IPS DF 4.7 (cell line): ENCODE data around the gene MPIG6B.
"Not testable (repeated sequence)": the region's sequence is repeated elsewhere in the genome, so short reads cannot be mapped to it uniquely, and the experiment has no call there.

ENCODE experiments used
- DNase-seq: peaks from one replicate; pipeline ENCODE4 v3.0.0-alpha.2; 2013; ENCODE audit warnings: low spot score; ENCODE audit errors: extremely low read depth

The MPIG6B gene

DNA sequence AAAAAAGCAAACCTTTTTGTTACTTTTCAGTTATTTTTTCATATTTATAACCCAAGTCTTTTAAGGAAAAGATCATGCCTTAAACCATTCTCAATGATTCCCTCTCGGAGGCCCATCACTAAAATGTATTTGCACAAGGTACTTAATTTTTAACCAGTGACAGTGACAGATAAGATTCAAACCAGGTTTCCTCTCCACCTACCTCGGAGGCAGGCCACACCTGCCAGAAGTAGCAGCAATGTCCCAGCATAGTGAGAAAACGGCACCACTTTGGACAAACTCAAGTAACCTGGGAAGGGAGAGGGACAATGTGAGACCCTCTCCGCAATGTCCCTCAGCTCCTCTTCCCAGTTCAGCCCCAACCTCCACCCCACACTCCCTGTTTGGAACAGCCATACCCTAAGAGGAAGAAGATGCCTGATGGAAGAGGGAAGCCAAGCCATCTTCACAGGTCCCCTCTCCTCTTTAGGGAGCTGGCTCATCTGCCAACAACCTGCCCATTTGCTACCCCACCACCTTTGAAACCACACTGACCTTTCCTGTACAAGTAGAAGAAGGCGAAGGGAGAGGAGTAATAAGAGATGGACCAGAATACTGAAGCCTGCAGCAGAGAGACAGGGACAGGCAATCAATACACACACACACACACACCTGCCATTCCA is 22.3 kb upstream of the MPIG6B start:
- no peak for DNase-seq

DNA sequence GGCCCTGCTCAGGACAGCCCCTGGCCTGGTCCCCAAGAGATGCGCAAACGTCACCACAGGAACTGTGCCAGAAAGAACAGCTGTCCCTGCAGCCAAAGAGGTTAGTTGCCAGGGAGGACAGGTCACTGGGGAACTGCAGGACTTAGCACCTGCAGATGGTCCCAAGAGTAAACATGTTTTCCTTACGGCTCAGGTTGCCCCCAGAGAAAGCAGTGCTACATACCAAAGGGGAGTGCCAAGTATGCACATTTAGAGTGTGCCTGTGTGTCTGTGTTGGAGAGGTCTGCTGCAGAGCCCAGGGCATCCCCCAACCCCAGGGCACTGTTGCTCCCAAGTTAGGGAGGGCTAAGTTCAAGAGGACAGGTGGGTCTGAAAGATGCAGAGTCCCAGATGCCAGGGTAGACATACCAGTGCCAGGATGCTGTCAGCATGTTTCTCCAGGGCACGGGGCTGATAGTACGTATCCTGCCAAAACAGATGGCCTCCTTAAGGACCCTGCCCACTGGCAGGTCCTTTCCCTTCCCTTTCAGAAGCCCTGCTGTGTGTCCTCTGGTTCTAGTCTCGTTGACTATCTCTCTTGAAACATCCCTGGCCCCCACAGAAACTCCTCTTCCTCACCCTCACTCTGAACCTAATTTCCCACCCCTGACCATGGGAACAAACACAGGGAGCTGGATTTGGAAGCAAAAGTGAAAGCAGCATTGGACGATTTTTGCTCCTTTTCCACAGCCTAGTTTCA is 21.3 kb upstream of the MPIG6B start:
- no peak for DNase-seq

DNA sequence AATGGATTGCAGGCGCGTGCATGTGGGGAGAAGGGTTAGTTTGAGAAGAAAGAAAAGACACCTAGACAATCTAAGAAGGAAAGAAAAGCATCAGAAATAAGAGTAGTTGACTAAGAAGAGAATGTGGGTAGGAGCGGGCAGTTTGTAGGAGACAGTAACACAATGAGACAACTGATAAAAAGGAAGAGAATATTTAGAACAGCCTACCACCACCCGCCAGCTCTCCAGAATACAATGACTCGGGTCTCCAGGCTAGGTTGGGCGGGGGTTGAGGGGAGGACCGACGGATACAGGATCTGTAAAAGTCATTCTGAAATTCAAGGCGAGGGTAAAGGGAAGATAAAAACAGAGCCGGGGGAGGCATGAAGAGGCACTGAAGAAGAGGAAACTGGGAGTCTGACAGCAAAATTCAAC is 20.8 kb upstream of the MPIG6B start:
- no peak for DNase-seq

DNA sequence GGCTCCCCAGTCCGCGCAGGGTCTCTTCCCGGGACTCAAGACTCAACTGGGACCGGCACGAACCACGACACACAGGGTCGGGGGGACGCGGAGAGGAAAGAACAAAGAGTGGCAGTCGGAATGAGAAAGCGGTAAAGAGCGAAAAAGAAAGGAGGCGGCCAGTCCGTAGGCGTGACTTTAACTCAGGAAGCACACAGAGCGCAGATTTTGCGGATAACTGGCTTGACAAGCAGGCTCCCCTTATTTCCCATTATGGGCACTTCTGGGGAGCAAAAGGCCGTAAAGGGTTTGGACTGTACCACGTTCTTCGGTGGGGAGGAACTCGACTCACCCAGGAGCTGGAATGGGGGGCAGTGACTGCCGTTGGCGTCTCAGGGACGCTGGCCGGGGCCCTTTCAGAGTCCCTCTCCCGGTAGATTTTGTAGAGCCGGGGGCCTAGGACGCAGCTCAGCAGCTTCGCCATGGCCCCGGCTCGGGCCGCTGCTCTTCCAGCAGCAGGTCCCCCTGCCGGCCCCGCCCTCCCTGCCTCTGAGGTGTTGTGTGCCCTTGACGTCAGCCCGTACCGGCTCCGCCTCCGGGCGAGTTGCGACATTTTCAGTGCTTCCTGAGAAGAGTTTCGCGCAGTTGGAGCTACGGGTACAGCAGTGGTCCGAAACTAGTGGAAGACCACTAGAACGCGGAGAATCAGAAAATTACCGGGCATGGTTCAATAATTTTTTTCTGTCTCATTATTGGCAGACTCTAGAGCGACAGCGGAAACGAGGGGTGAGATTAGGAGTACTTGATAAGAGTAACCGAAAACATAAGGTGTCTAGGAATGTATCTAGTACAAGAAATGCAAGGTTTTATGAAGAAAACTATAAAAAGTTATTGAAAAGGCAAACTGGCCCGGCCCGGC is 20.1 kb upstream of the MPIG6B start, which contains the start of gene ABHD16A:
TSS of gene ABHD16A (minus strand) at position 506 of the 898 bp plus-strand sequence. CDS start at position 463, 43 bp downstream.
- peak; percentile 95 for DNase-seq

- DNase-seq = no peak
Observed at GRCh38 chr6:31705931-31706330, 17.2 kb upstream of the MPIG6B start.

GRCh38 chr6:31706599-31706998 is 16.6 kb upstream of the MPIG6B start, which contains the start of gene LY6G6F:
TSS of gene LY6G6F (plus strand) at chr6:31706866. CDS start at chr6:31706907, 41 bp downstream.
- DNase-seq = no peak

GRCh38 chr6:31707701-31708100 is 15.5 kb upstream of the MPIG6B start:
- no peak for DNase-seq

DNA sequence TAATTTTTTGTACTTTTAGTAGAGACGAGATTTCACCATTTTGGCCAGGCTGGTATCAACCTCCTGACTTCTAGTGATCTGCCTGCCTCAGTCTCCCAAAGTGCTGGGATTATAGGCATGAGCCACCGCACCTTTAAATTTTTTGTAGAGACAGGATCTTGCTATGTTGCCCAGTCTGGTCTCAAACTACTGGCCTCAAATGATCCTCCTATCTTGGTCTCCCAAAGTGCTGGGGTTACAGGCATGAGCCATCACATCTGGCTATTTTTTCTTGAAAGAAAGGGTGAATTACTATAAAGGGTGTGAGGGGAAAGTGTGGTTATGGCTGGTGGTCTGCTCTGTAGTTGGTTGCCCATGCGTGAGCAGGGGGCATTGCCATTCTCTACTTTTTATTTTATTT is 14.9 kb upstream of the MPIG6B start:
- DNase-seq = no peak

GRCh38 chr6:31709157-31709556 is 14.0 kb upstream of the MPIG6B start:
- DNase-seq = not testable (repeated sequence)

DNA sequence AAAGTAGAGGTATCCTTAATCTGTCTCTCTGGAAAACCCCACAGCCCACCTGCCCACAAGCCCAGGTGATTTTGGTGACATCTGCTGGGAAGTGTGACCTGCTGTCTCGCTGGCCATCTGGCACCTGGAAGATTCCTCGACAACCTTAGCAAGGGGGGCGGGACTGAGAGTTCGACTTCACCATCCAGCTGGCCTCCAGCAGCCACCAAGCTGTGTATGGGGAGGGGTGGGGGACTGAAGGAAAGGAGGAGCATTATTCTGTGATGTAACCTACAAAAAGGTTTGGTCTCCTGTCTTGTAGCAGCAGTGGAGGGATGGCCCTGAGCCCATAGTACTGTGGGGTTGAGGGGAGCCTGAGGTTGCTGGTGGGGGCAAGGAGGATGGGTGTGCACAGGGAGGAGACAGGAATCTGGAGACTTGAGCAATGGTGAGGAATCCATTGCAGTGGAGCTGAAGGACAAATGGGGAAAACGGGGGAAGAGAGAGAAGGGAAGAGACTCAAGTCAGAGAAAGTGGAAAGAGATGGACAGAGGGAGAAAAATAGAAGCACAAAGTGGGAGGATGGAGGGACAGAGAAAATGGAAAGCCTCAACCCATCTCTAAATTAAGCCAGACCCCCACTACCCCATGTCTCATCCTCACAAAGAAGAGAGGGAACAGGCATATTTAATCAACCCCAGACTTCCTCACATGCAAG is 12.5 kb upstream of the MPIG6B start:
- no peak for DNase-seq

DNA sequence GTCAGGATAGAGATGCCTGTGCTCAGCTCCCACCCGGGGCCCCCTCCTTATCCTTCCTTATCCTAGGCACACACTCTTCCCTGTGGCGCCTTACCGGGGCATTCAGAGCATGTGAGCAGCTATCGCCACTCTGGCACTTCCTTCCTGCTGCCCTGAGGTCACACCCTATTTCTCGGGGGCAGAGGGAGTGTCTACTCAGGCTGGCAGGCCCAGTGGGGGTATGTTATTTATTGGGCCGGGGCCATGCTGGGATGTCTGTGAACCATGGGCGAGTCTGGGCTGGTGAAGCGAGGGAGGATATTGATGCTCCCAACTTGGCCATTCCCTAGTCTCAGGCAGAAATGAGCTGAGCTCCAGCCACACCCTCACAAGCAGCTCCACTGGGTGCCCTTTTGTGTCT is 11.9 kb upstream of the MPIG6B start:
- DNase-seq = no peak

DNA sequence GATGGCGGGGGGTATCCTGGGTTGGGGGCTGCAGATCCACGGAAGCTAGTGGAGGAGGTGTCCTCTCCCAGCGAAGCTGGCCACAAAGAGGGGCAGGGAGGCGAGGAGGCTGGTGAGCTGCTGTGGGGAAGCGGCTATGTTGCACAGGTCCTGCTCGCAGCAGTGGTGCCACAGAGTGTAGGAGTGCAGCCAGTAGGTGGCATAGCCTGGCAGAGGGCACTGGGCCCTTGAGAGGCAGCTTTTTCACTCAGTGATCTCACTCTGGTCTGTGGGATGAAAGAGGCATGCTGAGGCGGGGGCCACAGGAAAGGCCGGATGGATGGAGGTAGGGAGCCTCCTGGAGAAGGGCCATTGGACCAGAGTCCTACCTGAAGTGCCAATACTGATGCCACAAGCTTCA is 10.9 kb upstream of the MPIG6B start:
- no peak for DNase-seq

DNA sequence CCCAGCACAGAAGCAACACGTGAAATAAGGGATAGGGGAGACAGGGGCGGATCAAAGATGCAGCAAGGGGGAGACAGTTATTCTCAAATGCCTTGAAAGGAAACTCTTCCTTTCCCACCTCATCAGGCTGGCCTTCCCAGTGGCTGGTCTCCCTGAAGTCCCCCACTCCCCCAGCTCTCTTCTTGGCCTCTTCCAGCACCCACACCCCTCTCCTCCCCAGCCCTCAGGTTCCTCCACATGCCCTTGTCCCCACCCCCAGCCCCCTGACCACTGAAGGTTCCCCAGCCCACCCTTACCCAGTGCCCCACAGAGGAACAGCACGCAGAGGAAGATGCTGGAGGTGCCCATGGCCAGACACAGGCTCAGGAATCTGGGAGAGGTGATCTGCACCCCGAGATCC is 9.7 kb upstream of the MPIG6B start:
- DNase-seq = no peak

- no peak for DNase-seq
Observed at GRCh38 chr6:31713991-31714684, 9.0 kb upstream of the MPIG6B start.

- DNase-seq = no peak
Observed at GRCh38 chr6:31715022-31715958, 7.9 kb upstream of the MPIG6B start, which contains the start of gene LY6G6D. TSS of gene LY6G6D (plus strand) at chr6:31715348. CDS start at chr6:31715356, 8 bp downstream.

DNA sequence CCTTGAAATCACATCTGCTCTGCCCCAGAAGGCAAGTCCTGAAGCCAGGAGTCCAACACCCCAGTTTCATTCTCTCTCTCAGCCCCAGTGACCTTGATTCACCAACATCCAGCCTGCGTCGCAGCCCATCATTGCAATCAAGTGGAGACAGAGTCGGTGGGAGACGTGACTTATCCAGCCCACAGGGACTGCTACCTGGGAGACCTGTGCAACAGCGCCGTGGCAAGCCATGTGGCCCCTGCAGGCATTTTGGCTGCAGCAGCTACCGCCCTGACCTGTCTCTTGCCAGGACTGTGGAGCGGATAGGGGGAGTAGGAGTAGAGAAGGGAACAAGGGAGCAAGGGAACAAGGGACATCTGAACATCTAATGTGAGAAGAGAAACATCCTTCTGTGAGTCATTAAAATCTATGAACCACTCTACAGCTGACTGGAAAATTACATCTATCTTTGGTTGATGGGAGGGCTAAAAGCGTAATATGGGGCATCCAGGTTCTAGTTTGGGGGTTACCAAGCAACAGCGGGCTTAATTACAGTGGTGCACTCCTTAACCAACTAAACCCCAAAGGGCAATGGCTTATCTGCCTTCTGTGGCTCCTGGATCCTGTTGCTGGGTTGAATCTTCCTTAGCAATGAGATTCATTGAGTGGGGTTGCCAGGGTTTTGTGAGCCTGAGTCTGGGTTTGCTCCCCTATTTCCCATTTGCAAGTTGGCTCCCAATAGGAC is 5.5 kb upstream of the MPIG6B start:
- DNase-seq = no peak

DNA sequence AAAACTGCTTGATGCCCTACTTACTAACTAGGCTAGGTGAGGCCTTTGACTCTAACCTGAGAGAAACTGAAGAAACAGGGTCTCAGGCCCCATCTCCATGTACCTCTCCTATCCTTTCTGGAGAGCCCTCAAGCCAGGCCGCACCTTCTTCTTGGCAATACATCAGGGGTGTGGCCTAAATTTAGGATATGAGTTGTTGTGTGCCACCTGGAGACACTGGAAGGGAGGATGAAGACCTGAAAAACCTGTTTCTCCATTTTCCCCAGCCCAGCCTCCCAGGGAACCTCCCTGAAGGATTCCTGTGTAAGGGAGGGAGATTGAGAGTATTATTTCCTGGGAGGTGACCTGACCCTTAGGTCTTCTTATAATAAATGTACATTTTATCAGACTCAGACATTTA is 4.9 kb upstream of the MPIG6B start:
- no peak for DNase-seq

- DNase-seq = no peak
Observed at GRCh38 chr6:31719001-31719400, 4.2 kb upstream of the MPIG6B start.
